PC-3 (cell line): ENCODE data around the gene MYO16.

Source experiments
- CTCF ChIP-seq: fragments of 300-600 bp; sonication (generic); conservative IDR thresholded peaks from 2 replicates; pipeline ENCODE4 v1.5.1; 2017; ENCODE audit warnings: antibody characterized with exemption, low read depth, mild to moderate bottlenecking, low read length
- EZH2 ChIP-seq: fragments of 300-600 bp; sonication (generic); IDR thresholded peaks from one replicate; pipeline ENCODE4 v1.6.1; 2017; ENCODE audit warnings: antibody characterized with exemption, mild to moderate bottlenecking, low read length; ENCODE audit not compliant: unreplicated experiment

- no peak for TF ChIP-seq CTCF
- TF ChIP-seq EZH2: no peak
Observed at GRCh38 chr13:109055850-109056249, 426.4 kb downstream of the MYO16 start.
